ENCODE data around the gene KCNB1. TPM values are rescaled to one million over a fixed set of nuclear protein-coding genes. Genes with fewer than 3 reads are reported as not detected.

KCNB1 gene
- total RNA-seq, 1 donor = under 0.01 TPM

GRCh38 chr20:49405696-49406095, 76.8 kb downstream of the KCNB1 start:
- Histone ChIP-seq H3K4me3 (ENCODE audit: low read length) (no peak overlapping the region), H3K27me3 (ENCODE audit: insufficient read depth, low read length) (no peaks in the 10 kb centered on the region)

GRCh38 chr20:49405062-49405683, 77.3 kb downstream of the KCNB1 start:
- Histone ChIP-seq H3K4me1 (ENCODE audit: insufficient read depth, low read length) (no peaks in the 10 kb centered on the region), H3K27me3 (ENCODE audit: insufficient read depth, low read length) (no peaks in the 10 kb centered on the region), H3K4me3 (ENCODE audit: low read length) (no peak overlapping the region), H3K9me3 (ENCODE audit: low read depth, low read length) (no peaks in the 10 kb centered on the region)

More at GRCh38 chr20:49405696-49406095, 76.8 kb downstream of the KCNB1 start:
- no peaks in the 10 kb centered on the region for H3K9me3 ChIP-seq (ENCODE audit: low read depth, low read length)
- H3K4me1 ChIP-seq (ENCODE audit: insufficient read depth, low read length) = no peaks in the 10 kb centered on the region

GRCh38 chr20:49404461-49404860, 78.0 kb downstream of the KCNB1 start:
- no peak overlapping the region for H3K4me3 ChIP-seq (ENCODE audit: low read length)
- no peaks in the 10 kb centered on the region for H3K4me1 ChIP-seq (ENCODE audit: insufficient read depth, low read length)
- H3K27me3 ChIP-seq (ENCODE audit: insufficient read depth, low read length) = no peaks in the 10 kb centered on the region
- H3K9me3 ChIP-seq (ENCODE audit: low read depth, low read length) = no peaks in the 10 kb centered on the region

- Histone ChIP-seq H3K27me3 (ENCODE audit: insufficient read depth, low read length) (no peaks in the 10 kb centered on the region), H3K4me1 (ENCODE audit: insufficient read depth, low read length) (no peaks in the 10 kb centered on the region), H3K4me3 (ENCODE audit: low read length) (no peak overlapping the region), H3K9me3 (ENCODE audit: low read depth, low read length) (no peaks in the 10 kb centered on the region)
Measured at GRCh38 chr20:49403911-49404310, 78.6 kb downstream of the KCNB1 start.

- Histone ChIP-seq H3K27me3 (ENCODE audit: insufficient read depth, low read length) (no peaks in the 10 kb centered on the region), H3K4me1 (ENCODE audit: insufficient read depth, low read length) (no peaks in the 10 kb centered on the region), H3K9me3 (ENCODE audit: low read depth, low read length) (no peaks in the 10 kb centered on the region), H3K4me3 (ENCODE audit: low read length) (no peak overlapping the region)
Measured at GRCh38 chr20:49403012-49403411, 79.5 kb downstream of the KCNB1 start.

- Histone ChIP-seq H3K9me3 (ENCODE audit: low read depth, low read length) (no peaks in the 10 kb centered on the region), H3K4me1 (ENCODE audit: insufficient read depth, low read length) (no peaks in the 10 kb centered on the region), H3K4me3 (ENCODE audit: low read length) (no peak overlapping the region), H3K27me3 (ENCODE audit: insufficient read depth, low read length) (no peaks in the 10 kb centered on the region)
Measured at GRCh38 chr20:49400904-49401303, 81.6 kb downstream of the KCNB1 start.

DNA sequence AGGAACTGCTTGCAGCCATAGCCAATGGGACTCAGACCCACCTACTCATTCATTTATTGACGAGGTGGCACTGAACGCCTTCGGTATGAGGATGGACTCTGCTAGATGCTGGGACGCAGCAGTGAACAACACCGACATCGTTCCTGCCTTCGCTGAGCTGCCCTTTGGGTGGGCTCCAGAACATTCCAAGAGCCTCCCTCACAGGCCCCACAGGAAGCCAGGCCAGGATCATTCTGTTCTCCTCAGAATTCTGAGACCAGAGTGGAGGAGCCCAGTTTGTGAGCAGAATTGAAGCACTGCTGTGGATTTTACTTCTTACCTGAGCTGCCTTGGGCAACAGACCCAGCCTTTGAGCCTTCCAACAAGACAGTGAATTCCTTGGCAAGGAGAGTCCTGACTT, 82.1 kb downstream of the KCNB1 start:
- Histone ChIP-seq H3K9me3 (ENCODE audit: low read depth, low read length) (no peaks in the 10 kb centered on the region), H3K4me1 (ENCODE audit: insufficient read depth, low read length) (no peaks in the 10 kb centered on the region), H3K4me3 (ENCODE audit: low read length) (no peak overlapping the region), H3K27me3 (ENCODE audit: insufficient read depth, low read length) (no peaks in the 10 kb centered on the region)

DNA sequence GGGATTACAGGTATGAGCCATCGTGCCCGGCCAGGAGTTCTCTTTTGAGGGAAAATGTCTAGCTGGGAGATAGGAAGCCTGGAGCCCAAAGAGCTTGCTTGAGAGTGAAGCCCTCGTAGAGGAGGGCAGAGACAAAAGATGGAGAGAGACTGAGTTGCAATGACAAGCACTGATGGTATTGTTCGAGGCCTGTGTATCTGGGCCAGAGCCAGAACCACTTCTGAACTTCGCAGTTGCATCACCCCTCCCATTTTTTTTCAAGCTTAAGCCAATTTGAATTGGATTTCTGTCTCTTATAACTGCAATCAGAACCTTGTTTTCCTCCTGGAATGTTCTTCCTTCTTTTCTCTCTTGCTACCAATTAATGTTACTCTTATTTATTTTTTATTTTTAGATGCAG, 83.1 kb downstream of the KCNB1 start:
- Histone ChIP-seq H3K9me3 (ENCODE audit: low read depth, low read length) (no peaks in the 10 kb centered on the region), H3K4me3 (ENCODE audit: low read length) (no peak overlapping the region), H3K4me1 (ENCODE audit: insufficient read depth, low read length) (no peaks in the 10 kb centered on the region)

DNA sequence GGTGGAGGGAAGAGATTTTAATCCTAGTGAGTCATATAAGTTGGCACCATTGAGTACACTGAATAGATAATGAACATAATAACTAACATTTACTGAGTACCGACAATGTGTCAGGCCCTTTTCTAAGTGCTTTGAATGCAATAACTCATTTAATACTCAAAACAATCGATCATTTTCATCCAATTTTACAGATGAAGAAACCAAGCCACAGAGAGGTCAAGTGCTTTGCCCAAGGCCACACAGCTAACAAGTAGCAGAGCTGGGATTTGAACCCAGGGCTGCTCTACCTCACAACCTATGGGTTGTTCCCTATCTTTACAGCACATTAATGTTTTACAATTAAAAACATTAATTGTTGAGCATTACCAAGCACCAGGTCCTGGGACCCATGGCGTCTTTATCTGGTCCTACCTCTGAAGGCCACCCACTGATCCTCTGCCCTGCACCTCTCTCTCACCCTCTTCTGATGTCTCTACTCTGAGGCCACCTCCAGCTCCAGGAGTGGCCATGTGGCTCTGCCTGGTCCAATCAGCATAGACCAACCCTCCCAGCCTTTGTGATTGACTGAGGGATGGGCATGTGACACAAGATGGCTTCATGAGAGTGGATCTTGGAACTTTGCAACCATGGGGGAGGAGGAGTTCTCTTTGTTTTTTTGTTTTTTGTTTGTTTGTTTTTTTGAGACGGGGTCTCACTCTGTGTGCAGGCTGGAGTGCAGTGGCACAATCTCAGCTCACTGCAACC, 83.9 kb downstream of the KCNB1 start:
- H3K4me3 ChIP-seq (ENCODE audit: low read length) = no peak overlapping the region
- H3K4me1 ChIP-seq (ENCODE audit: insufficient read depth, low read length) = no peaks in the 10 kb centered on the region
- no peaks in the 10 kb centered on the region for H3K27me3 ChIP-seq (ENCODE audit: insufficient read depth, low read length)
- H3K9me3 ChIP-seq (ENCODE audit: low read depth, low read length) = no peaks in the 10 kb centered on the region

More for the DNA sequence above, 83.1 kb downstream of the KCNB1 start:
- H3K27me3 ChIP-seq (ENCODE audit: insufficient read depth, low read length) = no peaks in the 10 kb centered on the region

DNA sequence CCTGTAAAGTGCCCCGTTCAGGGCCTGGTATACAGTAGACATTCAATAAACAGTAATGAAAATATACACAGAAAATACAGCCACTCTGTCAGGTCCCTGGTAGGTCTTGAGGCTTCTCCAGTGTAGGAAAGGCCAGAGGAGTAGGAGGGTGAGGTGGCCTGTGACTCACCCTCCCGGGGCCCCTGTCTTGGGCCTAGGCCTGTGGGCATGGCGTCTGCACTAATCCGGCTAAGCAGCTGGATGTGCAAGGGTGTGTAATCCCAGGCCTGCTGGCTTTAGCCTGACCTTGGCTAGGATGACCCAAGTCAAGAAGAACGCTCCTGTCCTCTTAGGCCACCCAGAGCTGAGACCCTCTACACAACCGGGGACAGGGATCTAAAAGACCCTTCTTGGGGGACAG, 84.9 kb downstream of the KCNB1 start:
- no peaks in the 10 kb centered on the region for H3K27me3 ChIP-seq (ENCODE audit: insufficient read depth, low read length)
- no peak overlapping the region for H3K4me3 ChIP-seq (ENCODE audit: low read length)
- H3K4me1 ChIP-seq (ENCODE audit: insufficient read depth, low read length) = no peaks in the 10 kb centered on the region
- no peaks in the 10 kb centered on the region for H3K9me3 ChIP-seq (ENCODE audit: low read depth, low read length)

DNA sequence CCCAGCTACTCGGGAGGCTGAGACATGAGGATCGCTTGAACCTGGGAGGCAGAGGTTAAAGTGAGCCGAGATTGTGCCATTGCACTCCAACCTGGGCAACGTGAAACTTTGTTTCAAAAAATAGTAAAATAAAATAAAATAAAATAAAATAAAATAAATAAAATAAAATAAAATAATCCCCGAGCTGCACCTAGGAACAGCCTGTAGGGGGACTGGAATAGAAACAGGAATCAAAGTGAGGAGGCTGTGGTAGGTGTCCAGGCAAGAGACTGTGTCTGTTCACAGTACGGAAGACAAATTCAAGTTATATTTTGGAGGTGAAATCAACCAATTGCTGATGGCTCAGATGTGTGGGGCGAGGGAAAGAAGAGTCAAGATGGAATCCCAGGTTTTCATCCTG, 86.2 kb downstream of the KCNB1 start:
- H3K4me1 ChIP-seq (ENCODE audit: insufficient read depth, low read length) = no peaks in the 10 kb centered on the region
- H3K9me3 ChIP-seq (ENCODE audit: low read depth, low read length) = no peaks in the 10 kb centered on the region
- H3K4me3 ChIP-seq (ENCODE audit: low read length) = no peak overlapping the region
- no peaks in the 10 kb centered on the region for H3K27me3 ChIP-seq (ENCODE audit: insufficient read depth, low read length)

- Histone ChIP-seq H3K9me3 (ENCODE audit: low read depth, low read length) (no peaks in the 10 kb centered on the region), H3K4me1 (ENCODE audit: insufficient read depth, low read length) (no peaks in the 10 kb centered on the region), H3K27me3 (ENCODE audit: insufficient read depth, low read length) (no peaks in the 10 kb centered on the region), H3K4me3 (ENCODE audit: low read length) (no peak overlapping the region)
Measured at GRCh38 chr20:49395659-49396058, 86.8 kb downstream of the KCNB1 start.

- Histone ChIP-seq H3K4me3 (ENCODE audit: low read length) (no peak overlapping the region), H3K9me3 (ENCODE audit: low read depth, low read length) (no peaks in the 10 kb centered on the region), H3K4me1 (ENCODE audit: insufficient read depth, low read length) (no peaks in the 10 kb centered on the region), H3K27me3 (ENCODE audit: insufficient read depth, low read length) (no peaks in the 10 kb centered on the region)
Measured at GRCh38 chr20:49395183-49395582, 87.3 kb downstream of the KCNB1 start.

- no peaks in the 10 kb centered on the region for H3K4me1 ChIP-seq (ENCODE audit: insufficient read depth, low read length)
- no peak overlapping the region for H3K4me3 ChIP-seq (ENCODE audit: low read length)
- H3K27me3 ChIP-seq (ENCODE audit: insufficient read depth, low read length) = no peaks in the 10 kb centered on the region
- H3K9me3 ChIP-seq (ENCODE audit: low read depth, low read length) = no peaks in the 10 kb centered on the region
Measured at GRCh38 chr20:49394757-49395156, 87.7 kb downstream of the KCNB1 start.

GRCh38 chr20:49394264-49394663, 88.2 kb downstream of the KCNB1 start:
- H3K9me3 ChIP-seq (ENCODE audit: low read depth, low read length) = no peaks in the 10 kb centered on the region
- H3K4me3 ChIP-seq (ENCODE audit: low read length) = no peak overlapping the region

DNA sequence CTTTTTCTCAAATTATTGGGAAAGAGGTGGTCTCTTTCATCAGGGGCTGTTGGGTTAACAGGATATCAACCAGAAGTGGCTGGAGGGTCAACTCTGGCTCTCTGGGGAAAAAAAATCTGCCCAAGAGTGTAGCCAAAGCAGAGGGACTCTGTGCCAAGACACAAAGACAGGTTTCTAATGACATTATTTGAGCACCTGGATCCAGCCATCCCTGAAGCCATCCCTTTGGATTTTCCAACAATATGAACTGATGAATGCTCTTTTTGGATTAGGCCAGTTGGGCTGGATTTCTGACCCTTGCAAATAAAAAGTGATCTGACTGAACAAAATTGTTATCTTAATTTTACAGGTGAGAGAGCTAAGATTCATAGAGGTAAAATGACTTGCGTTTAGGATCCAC, 88.7 kb downstream of the KCNB1 start:
- Histone ChIP-seq H3K27me3 (ENCODE audit: insufficient read depth, low read length) (no peaks in the 10 kb centered on the region), H3K4me1 (ENCODE audit: insufficient read depth, low read length) (no peaks in the 10 kb centered on the region), H3K9me3 (ENCODE audit: low read depth, low read length) (no peaks in the 10 kb centered on the region), H3K4me3 (ENCODE audit: low read length) (no peak overlapping the region)

More at GRCh38 chr20:49394264-49394663, 88.2 kb downstream of the KCNB1 start:
- Histone ChIP-seq H3K4me1 (ENCODE audit: insufficient read depth, low read length) (no peaks in the 10 kb centered on the region), H3K27me3 (ENCODE audit: insufficient read depth, low read length) (no peaks in the 10 kb centered on the region)

Measured in mononuclear cell (primary cell).